PFSK-1 (cell line): ENCODE measurements around the gene SLC9A3.

ENCODE experiments used
- FOXP2 ChIP-seq: optimal IDR thresholded peaks from 2 replicates; pipeline ENCODE3; 2011; ENCODE audit warnings: borderline replicate concordance, control low read depth, inconsistent platforms; ENCODE audit not compliant: insufficient read depth; ENCODE audit errors: extremely low read length, extremely low read depth
- POLR2AphosphoS5 ChIP-seq: IDR thresholded peaks from 2 replicates; pipeline ENCODE4 v1.6.1; 2012; ENCODE audit warnings: low read depth, mild to moderate bottlenecking, control low read depth, low read length, moderate library complexity
- SIN3A ChIP-seq: IDR thresholded peaks from 2 replicates; pipeline ENCODE4 v1.6.1; 2012; ENCODE audit warnings: mild to moderate bottlenecking, low read length, moderate library complexity, borderline replicate concordance; ENCODE audit not compliant: insufficient read depth
- TAF1 ChIP-seq: IDR thresholded peaks from 2 replicates; pipeline ENCODE4 v1.6.1; 2012; ENCODE audit warnings: low read length, control low read depth, borderline replicate concordance; ENCODE audit not compliant: insufficient read depth
- TF ChIP-seq, protein P1 (sequence below), 2 experiments: IDR thresholded peaks; 2 replicates each; pipeline versions ENCODE4 v1.6.1 to v1.8.0; 2011 to 2012; ENCODE audit warnings: low read depth in 2 of 2, low read length in 2 of 2, control low read depth in 1 of 2, inconsistent platforms in 1 of 2, mild to moderate bottlenecking in 1 of 2, moderate library complexity in 1 of 2; ENCODE audit not compliant: insufficient read depth in 1 of 2

SLC9A3 gene

GRCh38 chr5:551406-551805 is 27.2 kb upstream of the SLC9A3 start:
- TF ChIP-seq TAF1 (no peak), POLR2AphosphoS5 (no peak), SIN3A (no peak), FOXP2 (no peak)
- TF ChIP-seq, protein P1, sequence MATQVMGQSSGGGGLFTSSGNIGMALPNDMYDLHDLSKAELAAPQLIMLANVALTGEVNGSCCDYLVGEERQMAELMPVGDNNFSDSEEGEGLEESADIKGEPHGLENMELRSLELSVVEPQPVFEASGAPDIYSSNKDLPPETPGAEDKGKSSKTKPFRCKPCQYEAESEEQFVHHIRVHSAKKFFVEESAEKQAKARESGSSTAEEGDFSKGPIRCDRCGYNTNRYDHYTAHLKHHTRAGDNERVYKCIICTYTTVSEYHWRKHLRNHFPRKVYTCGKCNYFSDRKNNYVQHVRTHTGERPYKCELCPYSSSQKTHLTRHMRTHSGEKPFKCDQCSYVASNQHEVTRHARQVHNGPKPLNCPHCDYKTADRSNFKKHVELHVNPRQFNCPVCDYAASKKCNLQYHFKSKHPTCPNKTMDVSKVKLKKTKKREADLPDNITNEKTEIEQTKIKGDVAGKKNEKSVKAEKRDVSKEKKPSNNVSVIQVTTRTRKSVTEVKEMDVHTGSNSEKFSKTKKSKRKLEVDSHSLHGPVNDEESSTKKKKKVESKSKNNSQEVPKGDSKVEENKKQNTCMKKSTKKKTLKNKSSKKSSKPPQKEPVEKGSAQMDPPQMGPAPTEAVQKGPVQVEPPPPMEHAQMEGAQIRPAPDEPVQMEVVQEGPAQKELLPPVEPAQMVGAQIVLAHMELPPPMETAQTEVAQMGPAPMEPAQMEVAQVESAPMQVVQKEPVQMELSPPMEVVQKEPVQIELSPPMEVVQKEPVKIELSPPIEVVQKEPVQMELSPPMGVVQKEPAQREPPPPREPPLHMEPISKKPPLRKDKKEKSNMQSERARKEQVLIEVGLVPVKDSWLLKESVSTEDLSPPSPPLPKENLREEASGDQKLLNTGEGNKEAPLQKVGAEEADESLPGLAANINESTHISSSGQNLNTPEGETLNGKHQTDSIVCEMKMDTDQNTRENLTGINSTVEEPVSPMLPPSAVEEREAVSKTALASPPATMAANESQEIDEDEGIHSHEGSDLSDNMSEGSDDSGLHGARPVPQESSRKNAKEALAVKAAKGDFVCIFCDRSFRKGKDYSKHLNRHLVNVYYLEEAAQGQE (IDR thresholded peaks at IDR 0.05; ENCODE audit: insufficient read depth in 1 of 2, low read depth in 2 of 2, low read length in 2 of 2), result no peak

DNA sequence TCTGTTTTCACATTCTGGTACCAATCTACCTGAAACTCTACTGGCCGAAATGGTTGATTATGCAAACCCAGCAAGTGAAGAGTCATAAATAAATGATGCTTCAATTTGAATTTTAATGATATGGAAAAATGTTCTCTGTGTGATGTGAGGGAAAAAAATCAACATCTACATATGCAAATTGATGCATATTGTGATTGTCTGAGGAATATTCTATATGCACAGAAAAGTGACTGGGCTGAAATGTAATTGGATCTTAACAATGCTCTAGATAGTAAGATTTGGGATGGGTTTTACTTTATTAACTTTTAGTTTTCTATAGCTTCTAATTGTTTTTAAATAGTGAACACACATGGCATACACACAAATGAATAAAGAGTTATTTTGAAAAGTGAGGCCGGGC is 25.0 kb upstream of the SLC9A3 start:
- TF ChIP-seq, protein P1 (IDR thresholded peaks at IDR 0.05; ENCODE audit: insufficient read depth in 1 of 2, low read depth in 2 of 2, low read length in 2 of 2), result no peak
- no peak for TF ChIP-seq SIN3A
- no peak for TF ChIP-seq FOXP2
- TF ChIP-seq TAF1, result no peak
- no peak for TF ChIP-seq POLR2AphosphoS5

- TF ChIP-seq FOXP2, result no peak
- TF ChIP-seq POLR2AphosphoS5, result no peak
- TF ChIP-seq SIN3A, result no peak
- TF ChIP-seq, protein P1 (IDR thresholded peaks at IDR 0.05; ENCODE audit: insufficient read depth in 1 of 2, low read depth in 2 of 2, low read length in 2 of 2), result no peak
- TF ChIP-seq TAF1, result no peak
These were observed 24.0 kb upstream of the SLC9A3 start for GRCh38 chr5:548256-548655.

DNA sequence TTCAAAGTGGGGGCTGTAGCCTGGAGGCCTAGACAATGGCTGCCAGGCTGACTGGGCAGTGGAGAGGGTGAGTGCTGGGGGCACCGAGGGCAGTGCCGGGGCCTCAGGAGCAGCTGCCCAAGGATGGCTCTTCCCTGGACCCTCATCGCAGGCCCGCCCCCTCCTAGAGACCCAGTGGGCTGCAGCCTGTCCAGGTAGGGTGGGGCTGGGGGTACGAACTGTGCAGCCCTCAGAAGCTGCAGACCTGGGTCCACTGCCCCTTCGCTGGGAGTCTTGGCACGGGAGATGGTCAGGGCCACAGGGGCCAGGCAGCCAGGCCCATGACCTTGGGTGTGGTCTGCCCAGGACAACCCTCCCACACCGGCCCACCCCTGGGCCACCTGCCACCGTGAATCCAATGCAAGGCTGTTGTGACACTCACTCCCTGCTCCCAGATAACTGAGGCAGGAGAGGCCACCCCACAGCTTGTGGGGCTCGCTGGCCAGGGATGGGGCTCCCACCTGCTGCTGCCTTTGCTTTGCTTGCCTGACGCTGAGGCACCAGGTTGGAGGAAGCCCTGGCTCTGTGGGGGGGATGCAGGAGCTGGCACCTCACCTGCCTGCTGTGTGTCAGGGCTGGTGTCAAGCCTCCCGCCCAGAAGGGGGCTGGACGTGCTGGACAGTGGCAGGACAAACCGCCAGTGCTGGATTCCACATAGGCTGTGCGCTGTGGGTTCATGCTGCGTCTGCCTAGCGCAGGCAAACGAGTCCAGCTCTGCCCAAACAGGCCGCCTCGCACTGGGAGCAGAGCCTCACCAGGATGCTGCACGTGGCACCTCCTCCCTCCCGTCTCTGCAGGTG is 23.1 kb upstream of the SLC9A3 start:
- no peak for TF ChIP-seq FOXP2
- TF ChIP-seq TAF1, result no peak
- TF ChIP-seq, protein P1 (IDR thresholded peaks at IDR 0.05; ENCODE audit: insufficient read depth in 1 of 2, low read depth in 2 of 2, low read length in 2 of 2), result no peak
- TF ChIP-seq POLR2AphosphoS5, result no peak
- no peak for TF ChIP-seq SIN3A
